Astrocyte (in vitro differentiated cells and primary cell): ENCODE data around the gene PPP2R2C.

ENCODE experiments used
- CTCF ChIP-seq: IDR thresholded peaks from 2 replicates; pipeline ENCODE4 v1.5.1; 2011; ENCODE audit warnings: low read depth, mild to moderate bottlenecking, inconsistent platforms, low read length, moderate library complexity; ENCODE audit not compliant: insufficient read depth
- EZH2 ChIP-seq: IDR thresholded peaks from 2 replicates; pipeline ENCODE4 v1.6.1; 2012; ENCODE audit warnings: mild to moderate bottlenecking, low read length, inconsistent platforms; ENCODE audit not compliant: insufficient read depth

- TF ChIP-seq CTCF = no peak
- peak; percentile 33 for TF ChIP-seq EZH2
Observed at GRCh38 chr4:6472008-6472386, 417 bp downstream of the PPP2R2C start.
